Vagina (tissue), 2 donors: Measurements from ENCODE around the gene CHIT1.

Experiments
- POLR2A ChIP-seq, 2 donors: fragments of 450-650 bp; IDR thresholded peaks; one replicate each; pipeline ENCODE4 v1.6.1; 2017; ENCODE audit warnings: antibody characterized with exemption in 2 of 2, mild to moderate bottlenecking in 2 of 2, moderate library complexity in 2 of 2
- POLR2AphosphoS5 ChIP-seq, 2 donors: sonication (generic); formaldehyde crosslinking; IDR thresholded peaks; one replicate each; pipeline ENCODE4 v1.9.0; 2017; ENCODE audit warnings: antibody characterized with exemption in 2 of 2, mild to moderate bottlenecking in 2 of 2, low read depth in 1 of 2; ENCODE audit not compliant: insufficient read depth in 1 of 2
- TF ChIP-seq, protein P1 (sequence below), 3 experiments: fragments of 450-650 bp in 2 of 3; fragments of 200-600 bp in 1 of 3; sonication (generic) in 1 of 3; IDR thresholded peaks; one replicate each; pipeline ENCODE4 v1.5.1; 2017 to 2019; ENCODE audit warnings: antibody characterized with exemption in 3 of 3, mild to moderate bottlenecking in 2 of 3, moderate library complexity in 2 of 3

DNA sequence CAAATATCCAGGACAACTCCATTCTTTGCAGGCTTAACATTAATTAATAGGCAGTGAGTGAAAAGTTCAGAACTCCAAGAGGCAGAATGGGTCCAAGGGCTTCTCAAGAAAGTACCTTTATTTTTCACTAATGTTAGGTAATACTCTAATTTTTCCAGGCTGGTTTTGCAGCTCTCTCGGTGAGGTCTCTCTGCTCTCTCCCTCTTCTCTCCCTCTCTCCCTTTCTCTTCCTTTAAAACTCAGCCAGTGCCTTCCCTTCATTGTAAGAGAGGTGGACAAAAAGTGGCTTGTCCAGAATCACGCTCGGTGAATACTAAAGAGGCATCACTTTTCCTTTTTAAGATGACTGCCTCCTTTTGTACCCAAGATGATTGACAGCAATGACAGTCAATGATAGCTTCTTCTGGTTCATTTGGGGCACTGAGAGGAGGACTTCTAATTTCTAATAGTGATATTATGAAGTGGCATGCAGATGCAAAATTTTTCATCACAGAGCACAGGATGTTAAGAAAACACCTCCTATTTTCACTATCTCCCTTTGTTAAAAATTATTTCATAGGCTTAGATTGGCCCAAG lies 41.7 kb downstream of the CHIT1 start:
- TF ChIP-seq POLR2A (IDR thresholded peaks at IDR 0.05) (no peak), POLR2AphosphoS5 (IDR thresholded peaks at IDR 0.05; ENCODE audit: insufficient read depth in 1 of 2, low read depth in 1 of 2) (no peak)
- TF ChIP-seq, protein P1, sequence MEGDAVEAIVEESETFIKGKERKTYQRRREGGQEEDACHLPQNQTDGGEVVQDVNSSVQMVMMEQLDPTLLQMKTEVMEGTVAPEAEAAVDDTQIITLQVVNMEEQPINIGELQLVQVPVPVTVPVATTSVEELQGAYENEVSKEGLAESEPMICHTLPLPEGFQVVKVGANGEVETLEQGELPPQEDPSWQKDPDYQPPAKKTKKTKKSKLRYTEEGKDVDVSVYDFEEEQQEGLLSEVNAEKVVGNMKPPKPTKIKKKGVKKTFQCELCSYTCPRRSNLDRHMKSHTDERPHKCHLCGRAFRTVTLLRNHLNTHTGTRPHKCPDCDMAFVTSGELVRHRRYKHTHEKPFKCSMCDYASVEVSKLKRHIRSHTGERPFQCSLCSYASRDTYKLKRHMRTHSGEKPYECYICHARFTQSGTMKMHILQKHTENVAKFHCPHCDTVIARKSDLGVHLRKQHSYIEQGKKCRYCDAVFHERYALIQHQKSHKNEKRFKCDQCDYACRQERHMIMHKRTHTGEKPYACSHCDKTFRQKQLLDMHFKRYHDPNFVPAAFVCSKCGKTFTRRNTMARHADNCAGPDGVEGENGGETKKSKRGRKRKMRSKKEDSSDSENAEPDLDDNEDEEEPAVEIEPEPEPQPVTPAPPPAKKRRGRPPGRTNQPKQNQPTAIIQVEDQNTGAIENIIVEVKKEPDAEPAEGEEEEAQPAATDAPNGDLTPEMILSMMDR (IDR thresholded peaks at IDR 0.05), result no peak
